Caco-2 (cell line): ENCODE results near the gene RANBP10. TPM values are rescaled to one million over a fixed set of nuclear protein-coding genes. Genes with fewer than 3 reads are reported as not detected.

Experiments
- BruUV-seq: library from RNA; stranded (reverse); fragments of 400-500 nt; replicated peaks from 2 replicates; lab custom pipeline; 2021; lab: Mats Ljungman, UMichigan
- CTCF ChIA-PET: fragments of 300-600 bp; sonication (Branson Sonifier 250); formaldehyde crosslinking; loops from one replicate; lab custom pipeline; 2022; ENCODE audit warnings: antibody characterized with exemption; lab: Charles Lee
- POLR2A ChIA-PET: fragments of 300-600 bp; sonication (Branson Sonifier 250); formaldehyde crosslinking; loops from one replicate; lab custom pipeline; 2022; ENCODE audit warnings: antibody characterized with exemption; lab: Charles Lee
- DNase-seq, 2 experiments: peaks; one replicate each; pipeline versions ENCODE4 v3.0.0 to v3.0.0-alpha.2; 2020 to 2022
- H3K27me3 ChIP-seq: replicated peaks from 2 replicates; pipeline ENCODE4 v1.6.0; 2011; ENCODE audit warnings: low read length; ENCODE audit not compliant: control insufficient read depth, insufficient read depth
- H3K36me3 ChIP-seq: 2 replicates; pipeline ENCODE4 v1.5.1; 2011; ENCODE audit warnings: low read length; ENCODE audit not compliant: control insufficient read depth, insufficient read depth
- H3K4me1 ChIP-seq: fragments of 250-450 bp; sonication (Bioruptor Pico); 2 replicates; pipeline ENCODE4 v1.5.1; 2020; ENCODE audit warnings: mild to moderate bottlenecking
- H3K4me3 ChIP-seq: 2 replicates; pipeline ENCODE4 v1.5.1; 2011; ENCODE audit warnings: low read depth, mild to moderate bottlenecking, control low read depth, low read length
- H3K9me3 ChIP-seq: fragments of 250-450 bp; sonication (Bioruptor Pico); 2 replicates; pipeline ENCODE4 v1.5.1; 2020; ENCODE audit warnings: mild to moderate bottlenecking, moderate library complexity
- H3K27ac Mint-ChIP-seq: one replicate; pipeline ENCODE4 v1.8.0; 2022; ENCODE audit warnings: mixed read lengths; ENCODE audit not compliant: unreplicated experiment
- H3K27me3 Mint-ChIP-seq: one replicate; pipeline ENCODE4 v1.8.0; 2022; ENCODE audit warnings: mixed read lengths; ENCODE audit not compliant: insufficient read depth, unreplicated experiment
- H3K36me3 Mint-ChIP-seq: one replicate; pipeline ENCODE4 v1.8.0; 2022; ENCODE audit warnings: mild to moderate bottlenecking, mixed read lengths; ENCODE audit not compliant: insufficient read depth, unreplicated experiment
- H3K4me1 Mint-ChIP-seq: one replicate; pipeline ENCODE4 v1.8.0; 2022; ENCODE audit warnings: low read depth, mixed read lengths; ENCODE audit not compliant: unreplicated experiment
- H3K4me3 Mint-ChIP-seq: one replicate; pipeline ENCODE4 v1.8.0; 2022; ENCODE audit warnings: mild to moderate bottlenecking, moderate library complexity, mixed read lengths; ENCODE audit not compliant: unreplicated experiment
- H3K9me3 Mint-ChIP-seq: one replicate; pipeline ENCODE4 v1.8.0; 2022; ENCODE audit warnings: mixed read lengths; ENCODE audit not compliant: unreplicated experiment
- intact Hi-C: fragments of 100-400 bp; cut with micrococcal nuclease; formaldehyde crosslinking; loops from one replicate; pipeline ENCODE4 v1.10.0; 2022; ENCODE audit not compliant: unreplicated experiment
- total RNA-seq: library from RNA; stranded (reverse); gene quantifications from 2 replicates; pipeline ENCODE4 v1.2.3, GENCODE V29; 2022
- TF ChIP-seq, protein P1 (sequence below), 2 experiments: fragments of 200-600 bp in 1 of 2; IDR thresholded peaks; 1 replicate in 1 of 2; 2 replicates in 1 of 2; pipeline versions ENCODE4 v1.5.1 to v1.8.0; 2011 to 2022; ENCODE audit warnings: antibody characterized with exemption in 1 of 2, control low read depth in 1 of 2, inconsistent platforms in 1 of 2, low read depth in 1 of 2, low read length in 1 of 2, mild to moderate bottlenecking in 1 of 2, moderate library complexity in 1 of 2; ENCODE audit not compliant: insufficient read depth in 1 of 2, severe bottlenecking in 1 of 2, unreplicated experiment in 1 of 2

Gene RANBP10
- total RNA-seq, 1 experiment from 2014 or later: 21.8 TPM

DNA sequence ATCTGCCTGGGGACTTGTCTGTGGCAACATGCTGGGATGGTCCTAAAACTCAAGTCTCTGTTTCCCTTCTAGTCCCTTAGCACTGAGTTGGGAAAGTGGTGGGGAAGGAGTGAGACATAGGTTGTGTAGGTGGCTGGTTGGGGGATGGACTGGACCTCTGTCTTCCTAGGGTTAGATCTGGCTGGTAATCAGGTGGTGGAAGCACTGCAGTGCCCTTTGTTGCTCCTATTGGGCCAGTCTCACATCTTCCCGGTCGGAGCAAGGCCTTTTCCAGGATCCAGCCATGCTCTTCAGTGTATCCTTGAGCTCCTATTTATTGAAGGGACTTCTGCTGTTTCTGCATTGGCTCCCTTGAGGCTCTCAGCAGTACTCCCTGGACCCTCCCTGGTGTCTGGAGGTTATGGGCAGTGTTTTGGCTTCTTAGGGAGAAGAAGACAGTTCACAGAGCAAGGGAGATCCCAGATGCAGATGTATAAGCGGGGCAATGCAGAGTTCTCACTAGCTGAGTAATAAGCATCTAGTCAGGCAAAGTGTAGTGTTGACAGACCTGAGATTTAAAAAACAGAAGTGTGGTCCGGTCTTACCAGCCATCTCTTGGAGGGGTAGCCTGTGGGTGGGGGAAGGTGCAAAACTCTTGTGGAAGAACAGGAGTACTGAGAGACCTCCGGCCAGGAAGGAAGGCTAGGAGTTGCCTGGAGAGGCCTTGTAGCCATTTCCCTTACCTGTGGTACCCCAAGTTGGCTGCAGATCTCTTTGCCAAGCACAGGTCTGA is 39.1 kb upstream of the RANBP10 start:
- Mint-ChIP-seq H3K4me1 (peaks cover 17% of the 10 kb centered on the region), H3K9me3 (no peaks in the 10 kb centered on the region), H3K36me3 (peaks cover 59% of the 10 kb centered on the region), H3K27me3 (no peaks in the 10 kb centered on the region), H3K4me3 (peak overlapping the region; percentile 75), H3K27ac (peak overlapping the region; percentile 62)
- Histone ChIP-seq H3K36me3 (no peaks in the 10 kb centered on the region; the same call in none of the 2 replicates), H3K4me3 (peak overlapping the region; percentile 98), H3K4me1 (peaks cover 37% of the 10 kb centered on the region), H3K27me3 (no peaks in the 10 kb centered on the region), H3K9me3 (no peaks in the 10 kb centered on the region)
- ChIA-PET POLR2A (interaction anchor here (0.6 to 1.9 kb wide), 5 partner anchors 20 to 39 kb away, joined by 3 to 9 read pairs (median 7); partner anchors contain the start of genes EDC4, RANBP10 and TSNAXIP1), CTCF (interaction anchor here (0.6 to 3.2 kb wide), 7 partner anchors 12 to 891 kb away, joined by 3 to 18 read pairs (median 7); partner anchors contain the start of gene CDH1)
- no peak for DNase-seq
- intact Hi-C loops: loop anchor here (1.0 to 2.0 kb wide), 6 partner anchors 12 to 90 kb away; partner anchors contain the start of genes EDC4, PSKH1, RANBP10 and TSNAXIP1
- TSS peak; percentile 49 for BruUV-seq
- TF ChIP-seq, protein P1, sequence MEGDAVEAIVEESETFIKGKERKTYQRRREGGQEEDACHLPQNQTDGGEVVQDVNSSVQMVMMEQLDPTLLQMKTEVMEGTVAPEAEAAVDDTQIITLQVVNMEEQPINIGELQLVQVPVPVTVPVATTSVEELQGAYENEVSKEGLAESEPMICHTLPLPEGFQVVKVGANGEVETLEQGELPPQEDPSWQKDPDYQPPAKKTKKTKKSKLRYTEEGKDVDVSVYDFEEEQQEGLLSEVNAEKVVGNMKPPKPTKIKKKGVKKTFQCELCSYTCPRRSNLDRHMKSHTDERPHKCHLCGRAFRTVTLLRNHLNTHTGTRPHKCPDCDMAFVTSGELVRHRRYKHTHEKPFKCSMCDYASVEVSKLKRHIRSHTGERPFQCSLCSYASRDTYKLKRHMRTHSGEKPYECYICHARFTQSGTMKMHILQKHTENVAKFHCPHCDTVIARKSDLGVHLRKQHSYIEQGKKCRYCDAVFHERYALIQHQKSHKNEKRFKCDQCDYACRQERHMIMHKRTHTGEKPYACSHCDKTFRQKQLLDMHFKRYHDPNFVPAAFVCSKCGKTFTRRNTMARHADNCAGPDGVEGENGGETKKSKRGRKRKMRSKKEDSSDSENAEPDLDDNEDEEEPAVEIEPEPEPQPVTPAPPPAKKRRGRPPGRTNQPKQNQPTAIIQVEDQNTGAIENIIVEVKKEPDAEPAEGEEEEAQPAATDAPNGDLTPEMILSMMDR (IDR thresholded peaks at IDR 0.05; ENCODE audit: insufficient read depth in 1 of 2, low read depth in 1 of 2, low read length in 1 of 2, severe bottlenecking in 1 of 2, unreplicated experiment in 1 of 2): no peak

GRCh38 chr16:67844497-67844896 is 38.1 kb upstream of the RANBP10 start:
- peaks cover 37% of the 10 kb centered on the region for H3K4me1 ChIP-seq
- peaks cover 17% of the 10 kb centered on the region for H3K4me1 Mint-ChIP-seq

GRCh38 chr16:67843343-67843765 is 37.0 kb upstream of the RANBP10 start:
- ChIA-PET POLR2A (no interaction called here), CTCF (interaction anchor here (1.0 kb wide), 1 partner anchor 27 kb away, joined by 3 read pairs; no protein-coding TSS in a partner anchor)
- intact Hi-C loops: no loop called here
- Mint-ChIP-seq H3K36me3 (peaks cover 43% of the 10 kb centered on the region), H3K4me3 (peak overlapping the region; percentile 98), H3K27ac (peak overlapping the region; percentile 94), H3K4me1 (peaks cover 12% of the 10 kb centered on the region), H3K9me3 (no peaks in the 10 kb centered on the region), H3K27me3 (no peaks in the 10 kb centered on the region)
- H3K9me3 ChIP-seq: no peaks in the 10 kb centered on the region
- H3K4me1 ChIP-seq: peaks cover 36% of the 10 kb centered on the region
- TF ChIP-seq, protein P1 (IDR thresholded peaks at IDR 0.05; ENCODE audit: insufficient read depth in 1 of 2, low read depth in 1 of 2, low read length in 1 of 2, severe bottlenecking in 1 of 2, unreplicated experiment in 1 of 2): no peak
- no TSS peak for BruUV-seq
- peak overlapping the region; percentile 63 for H3K4me3 ChIP-seq
- DNase-seq: no peak
- no peaks in the 10 kb centered on the region for H3K27me3 ChIP-seq
- H3K36me3 ChIP-seq: no peaks in the 10 kb centered on the region

More at GRCh38 chr16:67844497-67844896, 38.1 kb upstream of the RANBP10 start:
- H3K36me3 ChIP-seq: no peaks in the 10 kb centered on the region; the same call in 1 of the 2 replicates
- POLR2A ChIA-PET: interaction anchor here (0.7 kb wide), 1 partner anchor 29 kb away, joined by 4 read pairs; the partner anchor contains the start of gene EDC4
- Mint-ChIP-seq H3K27ac (no peak overlapping the region), H3K9me3 (no peaks in the 10 kb centered on the region), H3K36me3 (peaks cover 50% of the 10 kb centered on the region), H3K27me3 (no peaks in the 10 kb centered on the region), H3K4me3 (no peak overlapping the region)
- H3K9me3 ChIP-seq: no peaks in the 10 kb centered on the region
- no peak overlapping the region for H3K4me3 ChIP-seq
- intact Hi-C loops: no loop called here
- DNase-seq: no peak
- BruUV-seq: no TSS peak
- CTCF ChIA-PET: interaction anchor here (0.8 kb wide), 1 partner anchor 40 kb away, joined by 5 read pairs; no protein-coding TSS in a partner anchor
- H3K27me3 ChIP-seq: no peaks in the 10 kb centered on the region
- TF ChIP-seq, protein P1 (IDR thresholded peaks at IDR 0.05; ENCODE audit: insufficient read depth in 1 of 2, low read depth in 1 of 2, low read length in 1 of 2, severe bottlenecking in 1 of 2, unreplicated experiment in 1 of 2): no peak
